Measurements from ENCODE around the gene EEF2.

The EEF2 gene

DNA sequence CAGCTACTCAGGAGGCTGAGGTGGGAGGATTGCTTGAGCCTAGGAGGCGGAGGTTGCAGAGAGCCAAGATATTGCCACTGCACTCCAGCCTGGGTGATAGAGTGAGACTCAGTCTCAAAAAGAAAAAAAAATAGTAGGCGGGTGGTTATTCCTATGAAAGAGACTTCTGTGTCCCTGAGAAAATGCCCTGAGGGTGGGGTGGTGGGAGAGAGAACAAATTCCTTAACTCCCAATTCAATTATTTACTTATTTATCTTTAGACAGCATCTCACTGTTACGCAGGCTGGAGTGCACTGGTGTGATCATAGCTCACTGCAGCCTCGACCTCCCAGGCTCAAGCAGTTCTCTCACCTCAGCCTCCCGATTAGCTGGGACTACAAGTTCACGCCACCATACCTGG lies 10.3 kb upstream of the EEF2 start:
- Histone ChIP-seq H3K9me2 (replicated peaks; ENCODE audit: low read depth, low read length) (no peaks in the 10 kb centered on the region), H3K4me3 (ENCODE audit: low read length, poor library complexity, severe bottlenecking) (no peak overlapping the region), H3K9ac (ENCODE audit: low read depth, low read length, poor library complexity, severe bottlenecking) (no peak overlapping the region), H3K27me3 (ENCODE audit: insufficient read depth, low read length, poor library complexity, severe bottlenecking) (no peaks in the 10 kb centered on the region), H3K4me2 (ENCODE audit: low read depth, low read length, poor library complexity, severe bottlenecking) (no peak overlapping the region), H3K36me3 (ENCODE audit: insufficient read depth, low read length) (no peaks in the 10 kb centered on the region), H3F3A (ENCODE audit: low read depth) (no peaks in the 10 kb centered on the region), H3K4me1 (ENCODE audit: insufficient read depth, low read length, poor library complexity, severe bottlenecking) (no peaks in the 10 kb centered on the region), H3K9me3 (ENCODE audit: insufficient read depth, low read depth, low read length) (no peaks in the 10 kb centered on the region), H2AFZ (ENCODE audit: low read length) (no peak overlapping the region), H3K79me2 (ENCODE audit: insufficient read depth, low read length) (no peaks in the 10 kb centered on the region), H4K20me1 (ENCODE audit: insufficient read depth, low read length, poor library complexity, severe bottlenecking) (no peaks in the 10 kb centered on the region)
- no peak for TF ChIP-seq EZH2phosphoT487 (IDR thresholded peaks at IDR 0.05; ENCODE audit: borderline replicate concordance)
- TF ChIP-seq, protein P1, sequence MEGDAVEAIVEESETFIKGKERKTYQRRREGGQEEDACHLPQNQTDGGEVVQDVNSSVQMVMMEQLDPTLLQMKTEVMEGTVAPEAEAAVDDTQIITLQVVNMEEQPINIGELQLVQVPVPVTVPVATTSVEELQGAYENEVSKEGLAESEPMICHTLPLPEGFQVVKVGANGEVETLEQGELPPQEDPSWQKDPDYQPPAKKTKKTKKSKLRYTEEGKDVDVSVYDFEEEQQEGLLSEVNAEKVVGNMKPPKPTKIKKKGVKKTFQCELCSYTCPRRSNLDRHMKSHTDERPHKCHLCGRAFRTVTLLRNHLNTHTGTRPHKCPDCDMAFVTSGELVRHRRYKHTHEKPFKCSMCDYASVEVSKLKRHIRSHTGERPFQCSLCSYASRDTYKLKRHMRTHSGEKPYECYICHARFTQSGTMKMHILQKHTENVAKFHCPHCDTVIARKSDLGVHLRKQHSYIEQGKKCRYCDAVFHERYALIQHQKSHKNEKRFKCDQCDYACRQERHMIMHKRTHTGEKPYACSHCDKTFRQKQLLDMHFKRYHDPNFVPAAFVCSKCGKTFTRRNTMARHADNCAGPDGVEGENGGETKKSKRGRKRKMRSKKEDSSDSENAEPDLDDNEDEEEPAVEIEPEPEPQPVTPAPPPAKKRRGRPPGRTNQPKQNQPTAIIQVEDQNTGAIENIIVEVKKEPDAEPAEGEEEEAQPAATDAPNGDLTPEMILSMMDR (conservative IDR thresholded peaks at IDR 0.05; ENCODE audit: low read length): no peak

DNA sequence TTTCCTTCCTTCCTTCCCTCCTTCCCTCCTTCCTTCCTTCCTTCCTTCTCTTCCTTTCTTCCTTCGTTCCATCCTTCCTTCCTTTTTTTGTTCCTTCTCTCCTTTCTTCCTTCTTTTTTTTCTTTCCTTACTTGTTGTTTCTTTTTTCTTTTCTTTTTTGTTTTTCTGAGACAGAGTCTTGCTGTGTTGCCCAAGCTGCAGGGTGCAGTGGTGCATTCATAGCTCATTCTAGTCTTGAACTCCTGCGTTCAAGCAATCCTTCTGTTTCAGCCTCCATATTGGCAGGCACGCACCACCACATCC lies 5.5 kb upstream of the EEF2 start:
- Histone ChIP-seq H3K9ac (ENCODE audit: low read depth, low read length, poor library complexity, severe bottlenecking) (no peak overlapping the region), H3K4me2 (ENCODE audit: low read depth, low read length, poor library complexity, severe bottlenecking) (no peak overlapping the region)

DNA sequence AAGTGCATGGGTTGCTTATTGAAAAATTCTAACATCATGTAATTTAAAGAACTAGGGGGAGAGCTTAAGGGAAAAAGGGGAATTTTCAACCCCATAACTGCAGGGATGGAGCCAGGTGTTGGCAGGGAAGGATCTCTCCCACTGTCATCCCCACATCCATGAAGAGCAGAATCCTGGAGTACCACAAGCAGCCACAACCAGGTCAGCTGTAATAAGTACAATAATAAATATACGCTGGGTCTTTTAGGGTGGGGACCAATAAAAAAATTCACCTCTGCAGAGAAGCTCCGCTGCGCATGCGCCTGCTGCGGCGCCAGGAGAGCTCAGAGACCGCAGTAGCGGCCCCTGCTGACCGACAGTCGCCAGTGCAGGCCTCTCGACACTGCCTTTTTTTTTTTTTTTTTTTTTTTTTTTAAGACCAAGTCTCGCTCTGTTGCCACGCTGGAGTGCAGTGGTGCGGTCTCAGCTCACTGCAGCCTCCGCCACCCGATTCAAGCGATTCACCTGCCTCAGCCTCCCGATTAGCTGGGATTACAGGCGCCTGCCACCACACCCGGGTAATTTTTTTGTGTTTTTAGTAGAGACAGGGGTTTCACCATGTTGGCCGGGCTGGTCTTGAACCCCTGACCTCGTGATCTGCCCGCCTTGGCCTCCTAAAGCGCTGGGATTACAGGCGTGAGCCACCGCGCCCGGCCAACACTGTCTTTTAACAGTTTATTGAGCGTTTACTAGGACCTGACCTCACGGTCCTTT lies 2.5 kb upstream of the EEF2 start:
- Histone ChIP-seq H3F3A (ENCODE audit: low read depth) (no peaks in the 10 kb centered on the region; the same call in 1 of the 2 replicates), H3K4me1 (ENCODE audit: insufficient read depth, low read length, poor library complexity, severe bottlenecking) (peaks cover 29% of the 10 kb centered on the region), H3K9me2 (replicated peaks; ENCODE audit: low read depth, low read length) (no peaks in the 10 kb centered on the region), H4K20me1 (ENCODE audit: insufficient read depth, low read length, poor library complexity, severe bottlenecking) (peaks cover 24% of the 10 kb centered on the region), H3K36me3 (ENCODE audit: insufficient read depth, low read length) (peaks cover 18% of the 10 kb centered on the region; the same call in 1 of the 2 replicates), H3K9ac (ENCODE audit: low read depth, low read length, poor library complexity, severe bottlenecking) (peak overlapping the region; percentile 62), H3K4me2 (ENCODE audit: low read depth, low read length, poor library complexity, severe bottlenecking) (peak overlapping the region; percentile 86), H2AFZ (ENCODE audit: low read length) (peak overlapping the region; percentile 100), H3K27me3 (ENCODE audit: insufficient read depth, low read length, poor library complexity, severe bottlenecking) (peaks cover 9% of the 10 kb centered on the region), H3K79me2 (ENCODE audit: insufficient read depth, low read length) (peaks cover 29% of the 10 kb centered on the region), H3K9me3 (ENCODE audit: insufficient read depth, low read depth, low read length) (no peaks in the 10 kb centered on the region), H3K4me3 (ENCODE audit: low read length, poor library complexity, severe bottlenecking) (peak overlapping the region; percentile 98)
- no peak for TF ChIP-seq EZH2phosphoT487 (IDR thresholded peaks at IDR 0.05; ENCODE audit: borderline replicate concordance)
- TF ChIP-seq, protein P1 (conservative IDR thresholded peaks at IDR 0.05; ENCODE audit: low read length): peak; percentile 71

More for the DNA sequence above, 5.5 kb upstream of the EEF2 start:
- Histone ChIP-seq H3K9me2 (replicated peaks; ENCODE audit: low read depth, low read length) (no peaks in the 10 kb centered on the region), H3K36me3 (ENCODE audit: insufficient read depth, low read length) (no peaks in the 10 kb centered on the region), H3K27me3 (ENCODE audit: insufficient read depth, low read length, poor library complexity, severe bottlenecking) (no peaks in the 10 kb centered on the region), H3F3A (ENCODE audit: low read depth) (no peaks in the 10 kb centered on the region; the same call in 1 of the 2 replicates), H3K79me2 (ENCODE audit: insufficient read depth, low read length) (peaks cover 2% of the 10 kb centered on the region; the same call in 1 of the 2 replicates), H3K9me3 (ENCODE audit: insufficient read depth, low read depth, low read length) (no peaks in the 10 kb centered on the region), H4K20me1 (ENCODE audit: insufficient read depth, low read length, poor library complexity, severe bottlenecking) (no peaks in the 10 kb centered on the region), H3K4me3 (ENCODE audit: low read length, poor library complexity, severe bottlenecking) (no peak overlapping the region), H2AFZ (ENCODE audit: low read length) (peak overlapping the region; percentile 88), H3K4me1 (ENCODE audit: insufficient read depth, low read length, poor library complexity, severe bottlenecking) (peaks cover 17% of the 10 kb centered on the region)
- TF ChIP-seq, protein P1 (conservative IDR thresholded peaks at IDR 0.05; ENCODE audit: low read length): no peak
- no peak for TF ChIP-seq EZH2phosphoT487 (IDR thresholded peaks at IDR 0.05; ENCODE audit: borderline replicate concordance)

Data from Loucy (cell line).